Measurements from ENCODE around the gene STK32A.
"Not testable (repeated sequence)": the region's sequence is repeated elsewhere in the genome, so short reads cannot be mapped to it uniquely, and the experiment has no call there.

STK32A gene

DNA sequence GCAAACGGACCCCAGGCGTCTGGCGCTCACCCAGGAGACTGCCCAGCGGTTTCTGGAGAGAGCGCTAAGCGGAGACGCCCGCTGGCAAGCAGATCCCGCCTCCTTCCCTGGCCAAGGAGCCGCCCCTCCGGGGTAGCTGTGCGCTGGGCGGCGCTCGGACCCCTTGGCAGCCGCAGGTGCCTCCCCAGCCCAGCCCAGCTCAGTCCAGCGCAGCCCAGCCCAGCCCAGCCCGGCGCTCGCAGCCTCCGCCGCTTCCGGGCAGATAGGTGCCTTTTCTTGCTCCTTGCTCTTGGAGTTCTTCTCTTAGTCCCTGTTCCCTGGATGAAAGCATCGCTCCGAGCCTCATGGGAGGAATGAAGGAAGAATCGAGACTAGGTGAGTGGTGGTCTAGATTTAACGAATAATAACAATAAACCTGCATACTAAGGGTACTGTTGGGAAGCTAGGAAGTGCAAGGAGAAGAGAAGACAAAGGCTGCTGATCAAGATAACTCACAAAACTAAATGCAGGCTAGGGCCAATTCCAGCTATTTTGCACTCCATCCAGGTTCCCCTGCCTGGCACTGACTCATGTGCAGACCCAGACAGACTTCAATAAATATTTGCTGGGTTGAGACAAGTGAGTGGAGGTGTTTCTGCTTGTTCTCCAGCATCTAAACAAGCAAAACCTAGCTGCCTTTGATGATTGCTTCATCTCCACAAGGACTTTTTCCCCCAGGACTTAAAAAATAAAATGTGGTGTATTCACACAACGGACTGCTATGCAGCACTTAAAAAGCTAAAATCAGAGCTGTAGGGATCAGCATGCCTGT lies at the start of gene STK32A:
Gene STK32A, plus strand, starts transcription at position 202 of the 811 bp plus-strand sequence. CDS start 4,609 bp downstream, outside the sequence.
- DNase-seq = no peak

DNA sequence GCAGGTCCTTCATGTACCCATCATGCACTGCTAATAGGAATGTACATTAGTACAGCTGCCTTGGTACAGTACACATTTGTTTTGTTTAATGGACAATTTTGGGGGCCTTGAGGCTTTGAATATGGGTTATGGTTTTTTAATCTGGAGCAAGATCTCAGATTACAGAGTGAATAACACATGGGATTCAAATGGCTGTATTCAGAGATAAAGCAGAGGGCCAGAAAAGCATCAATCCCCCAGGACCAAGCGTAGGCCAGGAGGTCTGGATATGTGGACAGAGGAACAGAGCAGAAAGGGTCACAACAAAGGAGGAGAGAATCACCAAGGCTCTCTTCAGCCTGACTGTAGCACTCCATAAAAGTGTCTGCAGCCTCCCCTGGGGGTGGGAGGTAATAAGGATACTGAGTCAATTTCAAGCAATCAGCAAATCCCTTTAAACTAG lies 47.7 kb upstream of the STK32A start:
- DNase-seq = no peak

- DNase-seq = peak; percentile 9 to 18
These were observed 46.4 kb upstream of the STK32A start for GRCh38 chr5:147188200-147189108.

- no peak for DNase-seq
These were observed 45.8 kb upstream of the STK32A start for GRCh38 chr5:147189109-147189424.

- no peak for DNase-seq
These were observed 44.5 kb upstream of the STK32A start for GRCh38 chr5:147190331-147190730.

DNA sequence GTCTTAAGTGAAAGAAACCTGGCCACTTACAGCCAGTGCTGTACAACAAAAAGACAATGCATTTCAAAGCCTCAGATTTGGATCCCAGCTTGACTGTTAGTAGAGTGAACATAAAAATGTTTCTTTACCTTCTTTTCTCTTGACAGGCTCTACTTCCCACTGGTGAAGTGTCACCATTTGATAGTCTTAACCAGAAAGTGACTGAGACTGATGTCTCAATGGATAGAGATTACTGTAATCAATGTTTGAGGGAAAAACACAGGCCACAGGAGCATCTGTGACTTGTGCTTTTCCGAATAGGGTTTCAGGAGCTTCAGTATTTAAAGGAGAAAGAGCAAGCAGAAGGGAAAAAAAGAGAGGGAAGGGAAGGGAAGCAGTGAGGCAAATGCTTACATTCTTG lies 41.7 kb upstream of the STK32A start:
- DNase-seq = no peak

- DNase-seq = no peak
These were observed 34.8 kb upstream of the STK32A start for GRCh38 chr5:147200004-147200403.

GRCh38 chr5:147203213-147203612 lies 31.6 kb upstream of the STK32A start:
- DNase-seq = no peak

DNA sequence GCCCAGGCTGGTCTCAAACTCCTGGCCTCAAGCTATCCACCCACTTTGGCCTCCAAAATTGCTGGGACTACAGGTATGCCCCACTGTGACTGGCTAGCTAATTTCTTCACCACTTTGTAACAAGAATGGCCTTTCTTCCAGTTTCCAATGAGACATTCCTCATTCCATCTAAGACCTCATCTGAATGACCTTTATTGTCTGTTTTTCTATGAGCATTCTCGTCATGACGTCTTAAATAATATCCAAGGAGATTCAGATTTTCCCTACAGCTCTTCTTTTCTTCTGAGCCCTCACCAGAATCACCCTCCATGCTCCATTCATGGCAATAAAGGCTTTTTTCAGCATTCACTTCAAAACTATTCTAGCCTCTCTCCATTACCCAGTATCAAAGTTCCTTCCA lies 30.2 kb upstream of the STK32A start:
- DNase-seq = no peak

DNA sequence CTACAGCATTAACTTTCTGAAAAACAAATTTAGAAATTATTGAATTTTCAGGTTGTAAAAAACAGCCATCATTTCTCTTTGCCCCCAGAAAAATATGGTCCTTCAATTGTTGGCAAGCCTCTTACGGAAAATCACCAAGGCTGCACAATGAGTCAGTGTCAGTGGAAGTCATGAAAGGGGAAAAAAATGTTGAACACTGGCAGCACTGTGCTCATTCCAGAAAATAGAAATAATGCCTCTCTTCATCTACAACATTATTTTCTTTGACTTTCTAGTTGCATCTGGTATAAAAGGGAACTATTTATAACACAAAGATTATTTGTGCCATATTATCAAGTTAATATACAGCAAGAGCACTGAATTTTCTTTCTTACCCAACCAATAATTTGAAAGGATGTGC lies 26.7 kb upstream of the STK32A start:
- DNase-seq = no peak

DNA sequence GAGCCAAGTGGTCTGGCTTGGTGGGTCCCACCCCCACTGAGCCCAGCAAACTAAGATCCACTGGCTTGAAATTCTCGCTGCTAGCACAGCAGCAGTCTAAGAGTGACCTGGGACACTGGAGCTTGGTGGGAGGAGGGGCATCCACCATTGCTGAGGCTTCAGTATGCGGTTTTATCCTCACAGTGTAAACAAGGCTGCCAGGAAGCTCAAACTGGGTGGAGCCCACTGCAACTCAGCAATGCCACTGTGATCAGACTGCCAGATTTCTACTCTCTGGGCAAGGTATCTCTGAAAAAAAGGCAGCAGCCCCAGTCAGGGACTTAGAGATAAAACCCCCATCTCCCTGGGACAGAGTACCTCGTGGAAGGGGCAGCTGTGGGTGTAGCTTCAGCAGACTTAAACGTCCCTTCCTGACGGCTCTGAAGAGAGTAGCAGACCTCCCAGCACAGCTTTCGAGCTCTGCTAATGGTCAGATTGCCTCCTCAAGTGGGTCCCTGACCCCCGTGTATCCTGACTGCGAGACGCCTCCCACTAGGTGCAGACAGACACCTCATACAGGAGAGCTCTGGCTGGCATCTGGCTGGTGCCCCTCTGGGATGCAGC lies 18.2 kb upstream of the STK32A start:
- no peak for DNase-seq

DNA sequence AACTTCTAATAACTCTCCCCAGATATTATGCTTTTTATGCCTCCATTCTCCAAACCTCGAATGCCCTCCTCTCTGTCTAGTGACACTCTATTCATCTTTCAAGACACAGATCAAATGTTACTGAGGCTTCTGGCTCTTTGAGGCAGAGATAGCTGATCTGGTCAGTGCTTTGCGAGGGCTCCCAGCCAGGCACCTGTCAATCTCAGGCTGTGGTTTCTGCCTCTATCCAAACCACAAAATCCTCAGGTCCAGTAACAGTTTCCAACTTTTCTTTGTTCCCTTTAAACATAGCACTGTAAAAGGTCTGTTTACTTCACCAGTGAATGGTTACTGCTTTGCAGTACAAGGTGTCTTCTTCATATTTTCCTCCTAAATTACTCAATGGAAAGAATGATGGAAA lies 11.5 kb upstream of the STK32A start:
- no peak for DNase-seq

- DNase-seq = no peak
These were observed 10.7 kb upstream of the STK32A start for GRCh38 chr5:147223948-147224791.

DNA sequence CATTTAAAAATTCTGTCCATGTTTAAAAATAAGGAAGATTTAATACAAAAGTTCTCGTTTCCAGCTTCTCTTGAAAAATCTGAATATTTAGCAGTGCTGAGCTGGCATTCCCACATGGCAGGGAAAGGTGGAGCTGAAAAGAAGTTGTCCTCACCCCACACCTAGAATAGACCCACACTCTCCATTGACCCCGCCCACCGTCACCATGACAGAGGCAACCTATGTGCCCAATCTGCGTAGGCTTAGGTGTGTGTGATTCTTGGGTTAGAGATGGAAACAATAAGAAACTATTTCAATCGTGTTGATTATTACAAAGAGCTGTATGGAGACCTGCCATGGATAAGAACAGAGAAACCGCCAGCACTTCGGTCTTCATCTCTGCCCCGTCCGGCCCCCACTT lies 8.9 kb upstream of the STK32A start:
- DNase-seq = no peak

GRCh38 chr5:147226512-147226911 lies 8.3 kb upstream of the STK32A start:
- no peak for DNase-seq

GRCh38 chr5:147234239-147234824 lies 494 bp upstream of the STK32A start:
- no peak for DNase-seq

DNA sequence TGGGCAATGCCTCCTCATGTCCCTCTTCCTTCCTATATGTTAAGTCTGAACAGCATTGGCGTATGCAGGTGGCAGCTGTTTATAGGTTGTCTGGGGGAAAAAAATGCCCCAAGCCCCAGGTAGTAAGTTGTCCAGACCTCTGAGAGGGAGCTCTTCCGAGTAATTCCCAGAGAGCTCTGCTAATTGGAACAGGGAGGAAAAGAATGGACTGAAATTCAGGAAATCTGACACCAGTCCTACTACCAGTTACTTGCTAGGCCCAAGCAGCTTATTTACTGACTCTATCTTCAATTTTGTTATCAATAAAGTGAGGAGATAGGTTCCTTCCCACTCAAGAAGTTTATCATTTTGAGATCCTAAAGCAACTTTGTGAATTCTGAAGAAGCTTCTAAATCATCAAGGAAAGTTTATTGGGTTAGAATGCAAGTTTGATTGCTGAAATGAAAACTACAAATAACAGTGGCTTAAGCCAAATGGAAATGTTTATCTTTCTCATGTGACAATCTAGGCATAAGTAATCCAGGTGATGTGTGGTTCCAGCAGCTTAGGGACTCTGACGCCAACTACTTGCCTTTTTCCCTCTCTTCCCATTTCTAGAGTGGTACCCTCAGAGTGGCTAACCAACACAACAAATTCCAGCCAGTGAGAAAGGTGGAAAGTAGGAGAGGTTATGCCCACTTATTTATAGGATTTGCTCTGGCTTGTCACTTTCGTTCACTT lies 5.6 kb downstream of the STK32A start:
- no peak for DNase-seq

DNA sequence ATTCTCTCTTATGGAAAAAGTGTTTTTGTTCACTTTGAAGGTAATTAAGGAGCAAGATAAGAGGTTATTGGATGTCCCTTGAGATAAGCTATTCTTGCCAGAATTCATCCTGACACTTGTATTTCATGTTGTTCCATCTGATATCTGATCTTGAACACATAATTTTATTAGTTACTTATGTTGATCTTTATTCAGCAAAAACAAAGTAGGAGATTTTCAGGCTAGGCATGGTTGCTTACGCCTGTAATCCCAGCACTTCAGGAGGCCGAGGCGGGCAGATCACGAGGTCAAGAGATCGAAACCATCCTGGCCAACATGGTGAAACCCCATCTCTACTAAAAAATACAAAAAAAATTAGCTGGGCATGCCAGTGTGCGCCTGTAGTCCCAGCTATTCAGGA lies 8.4 kb downstream of the STK32A start:
- DNase-seq = not testable (repeated sequence)

DNA sequence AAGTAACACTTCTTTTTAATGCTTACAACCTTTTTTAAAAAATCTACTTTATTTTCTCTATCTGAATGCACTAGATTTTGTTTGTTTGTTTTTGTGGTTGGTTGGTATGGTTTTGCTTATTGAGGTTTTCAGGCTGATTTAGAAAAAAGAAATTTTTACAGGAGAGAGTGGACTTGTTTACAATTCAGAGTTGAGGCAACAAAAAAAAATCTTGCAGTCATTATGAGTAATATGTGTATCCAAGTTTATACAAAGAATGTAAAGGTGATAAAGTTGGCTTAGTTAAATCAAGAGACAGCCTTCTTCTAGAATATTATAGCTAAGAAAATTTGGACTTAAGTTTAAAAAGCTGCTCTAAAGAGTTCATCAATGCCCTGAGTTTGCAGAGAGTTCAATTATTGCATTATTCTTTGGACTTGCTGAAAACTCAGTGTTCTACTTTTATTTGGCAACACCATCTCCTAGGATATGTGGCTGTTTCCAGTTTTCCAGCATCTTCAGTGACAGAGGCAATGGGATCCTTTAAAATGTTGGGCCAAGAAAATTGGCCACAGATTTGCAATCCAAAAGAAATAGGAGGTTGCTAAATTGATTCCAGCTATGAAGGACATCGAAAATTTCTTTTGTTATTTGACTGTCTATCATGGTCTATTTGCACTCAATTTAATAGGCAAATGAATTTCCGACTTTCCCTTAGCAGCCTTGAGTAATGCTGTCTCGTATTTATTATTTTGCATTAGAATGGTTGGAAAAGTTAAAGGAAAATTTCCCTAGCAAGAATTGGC lies 10.7 kb downstream of the STK32A start:
- DNase-seq = no peak

DNA sequence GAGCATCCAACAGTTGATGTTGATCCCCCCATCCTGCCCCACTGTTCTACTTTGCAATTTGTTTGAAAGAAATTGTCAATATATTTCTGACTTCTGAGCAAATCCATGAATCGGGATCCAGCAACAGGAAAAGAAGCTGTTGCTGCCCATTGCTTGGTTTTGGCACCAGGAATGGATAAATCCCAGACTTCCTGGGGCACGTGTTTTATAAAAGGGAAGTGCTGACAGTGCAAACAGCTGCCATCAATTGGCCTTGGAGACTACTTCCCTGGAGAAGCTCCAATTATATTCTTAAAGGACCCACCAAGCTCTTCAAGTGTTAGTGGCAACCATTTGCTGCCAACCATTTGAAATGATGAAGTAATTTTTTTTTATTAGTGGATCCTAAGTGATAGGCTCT lies 13.7 kb downstream of the STK32A start:
- no peak for DNase-seq

DNA sequence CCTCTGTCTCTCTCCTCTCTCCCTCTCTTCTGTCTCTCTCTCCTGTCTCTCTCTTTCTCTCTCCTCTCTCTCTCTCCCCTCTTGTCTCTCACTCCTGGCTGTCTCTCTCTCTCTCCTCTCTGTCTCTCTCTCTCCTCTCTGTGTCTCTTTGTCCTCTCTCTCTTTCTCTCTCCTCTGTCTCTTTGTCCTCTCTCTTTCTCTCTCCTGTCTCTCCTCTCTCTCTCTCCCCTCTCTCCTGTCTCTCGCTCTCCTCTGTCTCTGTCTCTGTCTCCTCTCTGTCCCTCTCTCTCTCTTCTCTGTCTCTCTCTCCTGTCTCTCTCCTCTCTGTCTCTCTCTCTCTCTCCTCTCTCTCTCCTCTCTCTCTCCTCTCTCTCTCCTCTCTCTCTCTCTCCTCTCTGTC lies 25.0 kb downstream of the STK32A start:
- DNase-seq = no peak
